Activated CD8-positive, alpha-beta memory T cell treated with anti-CD3 and anti-CD28 coated beads, Interleukin-2, amount 50 U/mL, for 4 hours (primary cell): ENCODE results near the gene MPL.

ENCODE experiments used
- DNase-seq: peaks from one replicate; pipeline ENCODE4 v3.0.0-alpha.2; 2020

Gene MPL

GRCh38 chr1:43327549-43328292 is 9.9 kb upstream of the MPL start:
- no peak for DNase-seq

GRCh38 chr1:43329995-43330751 is 7.4 kb upstream of the MPL start:
- DNase-seq: peak; percentile 34

GRCh38 chr1:43331688-43332087 is 5.9 kb upstream of the MPL start:
- no peak for DNase-seq

- no peak for DNase-seq
Observed at GRCh38 chr1:43334453-43335205, 3.0 kb upstream of the MPL start.

- DNase-seq: no peak
Observed at GRCh38 chr1:43338001-43338400, 383 bp downstream of the MPL start.

- DNase-seq: no peak
Observed at GRCh38 chr1:43339584-43340232, 2.1 kb downstream of the MPL start.

- DNase-seq: no peak
Observed at GRCh38 chr1:43340559-43340958, 2.9 kb downstream of the MPL start.

GRCh38 chr1:43344267-43344850 is 6.7 kb downstream of the MPL start:
- no peak for DNase-seq

- no peak for DNase-seq
Observed at GRCh38 chr1:43345120-43345519, 7.5 kb downstream of the MPL start.

- DNase-seq: no peak
Observed at GRCh38 chr1:43346636-43347035, 9.0 kb downstream of the MPL start.

- DNase-seq: no peak
Observed at GRCh38 chr1:43348343-43348808, 10.8 kb downstream of the MPL start.

GRCh38 chr1:43348809-43349593 is 11.4 kb downstream of the MPL start:
- peak; percentile 55 for DNase-seq

GRCh38 chr1:43349594-43350306 is 12.1 kb downstream of the MPL start:
- DNase-seq: no peak

- DNase-seq: no peak
Observed at GRCh38 chr1:43350976-43351375, 13.4 kb downstream of the MPL start.

GRCh38 chr1:43351421-43352350 is 14.1 kb downstream of the MPL start:
- DNase-seq: no peak

GRCh38 chr1:43352351-43352705 is 14.7 kb downstream of the MPL start:
- DNase-seq: no peak

- DNase-seq: no peak
Observed at GRCh38 chr1:43352881-43353280, 15.3 kb downstream of the MPL start.

- no peak for DNase-seq
Observed at GRCh38 chr1:43354471-43354870, 16.9 kb downstream of the MPL start.

GRCh38 chr1:43354936-43355335 is 17.3 kb downstream of the MPL start:
- no peak for DNase-seq

GRCh38 chr1:43357251-43357650 is 19.6 kb downstream of the MPL start:
- no peak for DNase-seq
